Measurements from ENCODE around the gene DHDDS. TPM values are rescaled to one million over a fixed set of nuclear protein-coding genes. Genes with fewer than 3 reads are reported as not detected.
A peak's percentile ranks its signal among the peaks of the same experiment; 100 is the strongest.

DHDDS gene
- total RNA-seq, 6 donors from 2014 or later: 25.6 to 53.0 (median 39.4) TPM

DNA sequence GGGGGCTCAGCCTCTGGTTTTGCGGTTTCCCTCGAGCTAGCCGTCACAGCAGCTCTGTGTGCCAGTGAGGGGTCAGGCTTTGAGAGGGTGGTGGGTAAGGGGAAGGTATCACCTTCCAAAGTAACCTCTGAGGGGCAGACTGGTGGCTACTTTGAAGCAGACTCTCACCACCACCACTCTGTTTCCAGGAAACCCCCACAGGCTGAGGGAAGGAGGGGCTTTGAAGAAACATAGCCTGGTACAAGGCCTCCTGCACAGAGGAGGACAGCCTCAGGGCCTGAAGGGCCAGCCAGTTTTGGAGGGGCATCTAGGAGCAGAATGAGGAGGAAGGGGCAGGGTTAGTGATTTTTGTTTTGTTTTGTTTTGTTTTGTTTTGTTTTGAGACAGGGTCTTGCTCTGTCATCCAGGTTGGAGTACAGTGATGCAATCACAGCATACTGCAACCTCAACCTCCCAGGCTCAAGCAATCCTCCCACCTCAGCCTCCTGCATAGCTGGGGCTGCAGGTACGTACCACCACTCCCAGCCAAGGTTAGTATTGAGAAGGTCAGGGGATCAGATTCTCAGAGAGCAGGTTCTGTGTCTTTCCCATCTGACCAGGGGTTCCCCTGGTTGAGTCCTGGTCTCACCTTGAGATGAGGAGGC, 42.4 kb upstream of the DHDDS start:
- no peak for ATAC-seq (ENCODE audit: low FRiP score in 2 of 2)
- Histone ChIP-seq H3K9me3 (no peaks in the 10 kb centered on the region), H3K36me3 (no peaks in the 10 kb centered on the region), H3K4me1 (no peaks in the 10 kb centered on the region), H3K27me3 (no peaks in the 10 kb centered on the region), H3K4me3 (no peak overlapping the region), H3K27ac (no peak overlapping the region)
- WGBS, 2 donors: 78 to 86% methylated on average over 4 of the region's 4 CpGs
- TF ChIP-seq, protein P1, sequence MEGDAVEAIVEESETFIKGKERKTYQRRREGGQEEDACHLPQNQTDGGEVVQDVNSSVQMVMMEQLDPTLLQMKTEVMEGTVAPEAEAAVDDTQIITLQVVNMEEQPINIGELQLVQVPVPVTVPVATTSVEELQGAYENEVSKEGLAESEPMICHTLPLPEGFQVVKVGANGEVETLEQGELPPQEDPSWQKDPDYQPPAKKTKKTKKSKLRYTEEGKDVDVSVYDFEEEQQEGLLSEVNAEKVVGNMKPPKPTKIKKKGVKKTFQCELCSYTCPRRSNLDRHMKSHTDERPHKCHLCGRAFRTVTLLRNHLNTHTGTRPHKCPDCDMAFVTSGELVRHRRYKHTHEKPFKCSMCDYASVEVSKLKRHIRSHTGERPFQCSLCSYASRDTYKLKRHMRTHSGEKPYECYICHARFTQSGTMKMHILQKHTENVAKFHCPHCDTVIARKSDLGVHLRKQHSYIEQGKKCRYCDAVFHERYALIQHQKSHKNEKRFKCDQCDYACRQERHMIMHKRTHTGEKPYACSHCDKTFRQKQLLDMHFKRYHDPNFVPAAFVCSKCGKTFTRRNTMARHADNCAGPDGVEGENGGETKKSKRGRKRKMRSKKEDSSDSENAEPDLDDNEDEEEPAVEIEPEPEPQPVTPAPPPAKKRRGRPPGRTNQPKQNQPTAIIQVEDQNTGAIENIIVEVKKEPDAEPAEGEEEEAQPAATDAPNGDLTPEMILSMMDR (IDR thresholded peaks at IDR 0.05): no peak
- no peak for TF ChIP-seq POLR2A (IDR thresholded peaks at IDR 0.05)
- no peak for TF ChIP-seq EP300 (IDR thresholded peaks at IDR 0.05)
- TF ChIP-seq POLR2AphosphoS5 (IDR thresholded peaks at IDR 0.05): no peak
- no peak for DNase-seq

- Histone ChIP-seq H3K36me3 (no peaks in the 10 kb centered on the region), H3K27ac (no peak overlapping the region), H3K9me3 (no peaks in the 10 kb centered on the region), H3K4me3 (no peak overlapping the region), H3K4me1 (no peaks in the 10 kb centered on the region), H3K27me3 (no peaks in the 10 kb centered on the region)
- ATAC-seq (ENCODE audit: low FRiP score in 2 of 2) (no peak), DNase-seq (no peak)
- TF ChIP-seq POLR2AphosphoS5 (IDR thresholded peaks at IDR 0.05) (no peak), EP300 (IDR thresholded peaks at IDR 0.05) (no peak)
- TF ChIP-seq, protein P1 (IDR thresholded peaks at IDR 0.05): peak in 4 of 6 experiments; percentile 13 to 34 (median 18)
- WGBS, 2 donors: 6 to 17% methylated on average over 3 of the region's 3 CpGs
Measured at GRCh38 chr1:26391450-26391849, 40.7 kb upstream of the DHDDS start.

DNA sequence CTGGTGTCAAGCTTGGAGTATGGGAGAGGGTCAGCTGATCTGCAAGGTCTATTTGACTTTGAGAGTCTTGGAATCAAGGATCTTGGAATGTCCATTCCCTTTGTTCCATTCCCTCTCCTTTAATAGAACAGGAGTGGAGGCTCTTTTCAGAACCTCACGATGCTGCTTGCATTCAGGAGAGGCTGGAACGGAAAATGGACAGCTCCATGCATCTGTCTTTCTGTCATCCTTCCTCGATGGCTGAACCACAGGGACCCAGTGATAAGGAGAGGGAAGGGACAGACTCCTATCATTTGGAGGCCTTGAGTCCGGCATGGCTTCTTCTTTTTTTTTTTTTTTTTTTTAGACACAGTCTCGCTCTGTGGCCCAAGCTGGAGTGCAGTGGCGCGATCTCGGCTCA, 36.4 kb upstream of the DHDDS start:
- no peak for ATAC-seq (ENCODE audit: low FRiP score in 2 of 2)

GRCh38 chr1:26399034-26399433, 33.1 kb upstream of the DHDDS start:
- TF ChIP-seq EP300 (IDR thresholded peaks at IDR 0.05) (no peak), POLR2AphosphoS5 (IDR thresholded peaks at IDR 0.05) (no peak), POLR2A (IDR thresholded peaks at IDR 0.05) (no peak)
- TF ChIP-seq, protein P1 (IDR thresholded peaks at IDR 0.05): no peak
- ATAC-seq (ENCODE audit: low FRiP score in 2 of 2): no peak

More for the DNA sequence above, 36.4 kb upstream of the DHDDS start:
- Histone ChIP-seq H3K27ac (no peak overlapping the region), H3K9me3 (no peaks in the 10 kb centered on the region), H3K27me3 (no peaks in the 10 kb centered on the region), H3K4me3 (no peak overlapping the region), H3K36me3 (no peaks in the 10 kb centered on the region), H3K4me1 (no peaks in the 10 kb centered on the region)
- TF ChIP-seq EP300 (IDR thresholded peaks at IDR 0.05): no peak
- 75 to 81% methylated on average over 7 to 8 of the region's 8 CpGs for WGBS, 2 donors
- no peak for DNase-seq

GRCh38 chr1:26401891-26402290, 30.2 kb upstream of the DHDDS start:
- DNase-seq (no peak), ATAC-seq (ENCODE audit: low FRiP score in 2 of 2) (no peak)
- Histone ChIP-seq H3K27ac (no peak overlapping the region), H3K4me1 (no peaks in the 10 kb centered on the region), H3K9me3 (no peaks in the 10 kb centered on the region), H3K36me3 (no peaks in the 10 kb centered on the region), H3K4me3 (no peak overlapping the region), H3K27me3 (no peaks in the 10 kb centered on the region)
- WGBS, 2 donors: 63 to 74% methylated on average over 3 of the region's 3 CpGs
- TF ChIP-seq POLR2AphosphoS5 (IDR thresholded peaks at IDR 0.05): no peak
- no peak for TF ChIP-seq EP300 (IDR thresholded peaks at IDR 0.05)
- TF ChIP-seq POLR2A (IDR thresholded peaks at IDR 0.05): no peak
- TF ChIP-seq, protein P1 (IDR thresholded peaks at IDR 0.05): no peak

More at GRCh38 chr1:26399034-26399433, 33.1 kb upstream of the DHDDS start:
- no peaks in the 10 kb centered on the region for H3K4me1 ChIP-seq
- DNase-seq: no peak
- H3K27ac ChIP-seq: no peak overlapping the region
- H3K36me3 ChIP-seq: no peaks in the 10 kb centered on the region
- no peaks in the 10 kb centered on the region for H3K27me3 ChIP-seq
- WGBS, 2 donors: 75 to 76% methylated on average over 3 of the region's 3 CpGs
- H3K9me3 ChIP-seq: no peaks in the 10 kb centered on the region
- H3K4me3 ChIP-seq: no peak overlapping the region
